KMS-11 (cell line): ENCODE measurements around the gene DNAJC22.

ENCODE experiments used
- H2AFZ ChIP-seq: fragments of 200-600 bp; sonication (generic); 2 replicates; pipeline ENCODE4 v1.6.1; 2016; ENCODE audit warnings: antibody characterized with exemption, mixed run types, low read depth
- H3K27ac ChIP-seq: fragments of 200-600 bp; sonication (generic); 2 replicates; pipeline ENCODE4 v1.6.1; 2016; ENCODE audit warnings: mild to moderate bottlenecking, mixed run types
- H3K27me3 ChIP-seq: fragments of 200-600 bp; sonication (generic); 2 replicates; pipeline ENCODE4 v1.6.1; 2017; ENCODE audit warnings: mild to moderate bottlenecking, low read depth, mixed run types, moderate library complexity; ENCODE audit not compliant: insufficient read depth
- H3K36me3 ChIP-seq: fragments of 200-600 bp; sonication (generic); 2 replicates; pipeline ENCODE4 v1.6.1; 2017; ENCODE audit warnings: mild to moderate bottlenecking, mixed run types; ENCODE audit not compliant: insufficient read depth
- H3K4me1 ChIP-seq: fragments of 200-600 bp; sonication (generic); 2 replicates; pipeline ENCODE4 v1.6.1; 2016; ENCODE audit warnings: mild to moderate bottlenecking, low read depth, mixed run types; ENCODE audit not compliant: poor library complexity, severe bottlenecking
- H3K4me2 ChIP-seq: fragments of 200-600 bp; sonication (generic); 2 replicates; pipeline ENCODE4 v1.7.0; 2016; ENCODE audit warnings: mild to moderate bottlenecking, mixed run types
- H3K4me3 ChIP-seq: fragments of 200-600 bp; sonication (generic); IDR thresholded peaks from 2 replicates; pipeline ENCODE4 v1.6.1; 2017; ENCODE audit warnings: low read depth, low read length, mixed read lengths; ENCODE audit not compliant: insufficient read depth
- H3K79me2 ChIP-seq: fragments of 200-600 bp; sonication (generic); 2 replicates; pipeline ENCODE4 v1.6.1; 2016; ENCODE audit warnings: low read depth, mixed run types; ENCODE audit not compliant: insufficient read depth
- H3K9ac ChIP-seq: fragments of 200-600 bp; sonication (generic); 2 replicates; pipeline ENCODE4 v1.6.1; 2016; ENCODE audit warnings: mild to moderate bottlenecking, mixed run types
- H4K20me1 ChIP-seq: fragments of 200-600 bp; sonication (generic); 2 replicates; pipeline ENCODE4 v1.6.1; 2016; ENCODE audit warnings: mild to moderate bottlenecking, mixed run types; ENCODE audit not compliant: insufficient read depth
- CTCF ChIP-seq: fragments of 200-600 bp; sonication (generic); conservative IDR thresholded peaks from 2 replicates; pipeline ENCODE4 v1.6.1; 2017; ENCODE audit warnings: low read depth, mild to moderate bottlenecking, antibody characterized with exemption, low read length, moderate library complexity, mixed read lengths

DNAJC22 gene

DNA sequence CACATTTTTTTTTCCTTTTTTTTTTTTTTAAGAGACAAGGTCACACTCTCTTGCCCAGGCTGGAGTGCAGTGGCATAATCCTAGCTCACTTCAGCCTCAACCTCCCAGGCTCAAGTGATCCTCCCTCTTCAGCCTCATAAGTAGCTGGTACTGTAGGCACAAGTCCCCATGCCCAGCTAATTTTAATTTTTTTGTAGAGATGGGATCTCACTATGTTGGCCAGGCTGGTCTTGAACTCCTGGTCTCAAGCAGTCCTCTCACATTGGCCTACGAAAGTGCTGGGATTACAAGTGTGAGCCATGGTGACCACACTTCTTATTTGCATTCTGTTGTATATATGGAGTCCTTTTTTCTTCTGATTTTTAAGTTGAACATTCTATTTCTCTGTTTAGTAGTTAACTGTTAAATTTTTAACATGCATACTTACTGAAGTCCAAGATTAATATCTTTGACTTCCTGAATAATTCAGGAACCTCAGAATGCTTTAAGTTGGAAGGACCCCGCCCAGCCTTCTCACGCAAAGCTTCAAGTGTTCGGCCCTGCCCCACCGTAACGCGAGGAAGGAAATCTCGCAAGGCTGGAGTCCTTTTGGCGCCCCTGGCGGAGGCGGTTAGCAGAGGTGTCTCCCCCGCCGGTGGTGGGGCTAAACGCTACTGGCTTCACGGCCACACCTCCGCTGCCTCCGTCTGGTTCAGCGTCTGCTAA, 42.1 kb downstream of the DNAJC22 start:
- H3K4me3 ChIP-seq = no peak overlapping the region

DNA sequence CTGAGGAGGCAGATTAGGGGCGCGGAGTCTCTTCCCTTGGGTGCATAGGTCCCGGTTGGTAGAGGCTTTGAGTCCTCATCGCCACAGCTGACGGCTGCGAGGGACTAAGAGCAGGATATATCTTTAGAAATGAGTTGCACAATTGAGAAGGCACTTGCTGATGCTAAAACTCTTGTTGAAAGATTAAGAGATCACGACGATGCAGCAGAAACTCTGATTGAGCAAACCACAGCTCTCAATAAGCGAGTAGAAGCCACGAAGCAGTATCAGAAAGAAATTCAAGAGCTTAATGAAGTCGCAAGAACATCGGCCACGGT, 42.7 kb downstream of the DNAJC22 start:
- no peak overlapping the region for H3K4me3 ChIP-seq
- peaks cover 81% of the 10 kb centered on the region for H3K79me2 ChIP-seq
- peaks cover 6% of the 10 kb centered on the region; the same call in 1 of the 2 replicates for H4K20me1 ChIP-seq

More for the DNA sequence above, 42.1 kb downstream of the DNAJC22 start:
- Histone ChIP-seq H3K27ac (no peak overlapping the region), H3K4me1 (peaks cover 9% of the 10 kb centered on the region), H3K4me2 (no peak overlapping the region), H3K79me2 (peaks cover 81% of the 10 kb centered on the region), H4K20me1 (peaks cover 6% of the 10 kb centered on the region; the same call in 1 of the 2 replicates), H3K9ac (no peak overlapping the region), H3K36me3 (no peaks in the 10 kb centered on the region), H2AFZ (no peak overlapping the region), H3K27me3 (no peaks in the 10 kb centered on the region)
- no peak for TF ChIP-seq CTCF

GRCh38 chr12:49397000-49397399, 50.3 kb downstream of the DNAJC22 start:
- H3K4me3 ChIP-seq = no peak overlapping the region
- no peaks in the 10 kb centered on the region for H3K27me3 ChIP-seq
- TF ChIP-seq CTCF = no peak
- no peak overlapping the region for H3K27ac ChIP-seq
- H3K36me3 ChIP-seq = no peaks in the 10 kb centered on the region
- peaks cover 88% of the 10 kb centered on the region for H3K79me2 ChIP-seq
- no peak overlapping the region for H3K9ac ChIP-seq
- no peak overlapping the region for H2AFZ ChIP-seq
- peaks cover 9% of the 10 kb centered on the region for H3K4me1 ChIP-seq
- peaks cover 25% of the 10 kb centered on the region for H4K20me1 ChIP-seq
- no peak overlapping the region for H3K4me2 ChIP-seq

More for the DNA sequence above, 42.7 kb downstream of the DNAJC22 start:
- H3K27ac ChIP-seq = no peak overlapping the region
- no peak overlapping the region for H3K4me2 ChIP-seq
- TF ChIP-seq CTCF = no peak
- no peak overlapping the region for H2AFZ ChIP-seq
- H3K36me3 ChIP-seq = no peaks in the 10 kb centered on the region
- H3K27me3 ChIP-seq = no peaks in the 10 kb centered on the region
- H3K9ac ChIP-seq = no peak overlapping the region
- peaks cover 9% of the 10 kb centered on the region for H3K4me1 ChIP-seq

DNA sequence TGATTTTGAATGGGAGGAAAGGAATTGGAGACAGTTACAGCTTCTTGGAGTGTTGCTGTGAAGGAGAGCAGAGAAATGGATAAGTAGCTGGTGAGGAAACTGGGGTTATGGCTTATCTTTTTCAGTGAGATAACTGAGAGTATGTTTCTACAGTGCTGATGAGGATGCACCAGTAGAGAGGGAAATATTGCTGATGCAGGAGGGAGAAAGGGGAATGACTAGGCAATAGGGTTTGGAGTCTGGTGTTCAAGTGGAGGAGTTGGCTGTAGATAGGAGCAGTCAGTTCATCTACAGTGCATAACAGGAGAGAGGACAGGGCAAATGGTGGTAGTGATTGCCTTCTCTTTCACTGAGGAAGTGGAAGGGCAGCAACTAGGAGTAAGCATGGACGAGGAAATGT, 53.6 kb downstream of the DNAJC22 start:
- H3K27me3 ChIP-seq = no peaks in the 10 kb centered on the region

More for the DNA sequence above, 53.6 kb downstream of the DNAJC22 start:
- H3K27ac ChIP-seq = no peak overlapping the region
- no peak overlapping the region for H3K9ac ChIP-seq
- TF ChIP-seq CTCF = no peak
- H3K36me3 ChIP-seq = no peaks in the 10 kb centered on the region
- H3K4me2 ChIP-seq = no peak overlapping the region
- no peak overlapping the region for H3K4me3 ChIP-seq
- H3K4me1 ChIP-seq = peaks cover 9% of the 10 kb centered on the region
- no peak overlapping the region for H2AFZ ChIP-seq
- peaks cover 71% of the 10 kb centered on the region for H3K79me2 ChIP-seq
- H4K20me1 ChIP-seq = peaks cover 25% of the 10 kb centered on the region
